Right cardiac atrium (tissue), 5 donors: Measurements from ENCODE around the gene FOXN4. TPM values are rescaled to one million over a fixed set of nuclear protein-coding genes. Genes with fewer than 3 reads are reported as not detected.

Experiments used
- ATAC-seq, 2 donors: fragments of 200-7000 bp; cut with Tn5 transposase; one replicate each; pipeline versions ENCODE4 v1.8.0 to v1.9.1; 2020; ENCODE audit warnings: moderate library complexity in 2 of 2, mild to moderate bottlenecking in 1 of 2
- DNase-seq, 3 donors: peaks; one replicate each; pipeline ENCODE4 v3.0.0-alpha.2; 2020
- H3K27ac ChIP-seq: one replicate; pipeline ENCODE4 v1.5.1; 2013; ENCODE audit warnings: mild to moderate bottlenecking, low read length, control low read depth, moderate library complexity
- H3K27me3 ChIP-seq: one replicate; pipeline ENCODE4 v1.6.1; 2013; ENCODE audit not compliant: control insufficient read depth, insufficient read depth
- H3K4me1 ChIP-seq: one replicate; pipeline ENCODE4 v1.6.1; 2013; ENCODE audit warnings: low read length; ENCODE audit not compliant: control insufficient read depth, insufficient read depth
- H3K4me3 ChIP-seq: one replicate; pipeline ENCODE4 v1.5.1; 2013; ENCODE audit warnings: low read length, control low read depth
- H3K9me3 ChIP-seq: one replicate; pipeline ENCODE4 v1.6.1; 2013; ENCODE audit warnings: low read length; ENCODE audit not compliant: control insufficient read depth
- WGBS: extraction: QIAGEN DNeasy Blood & Tissue Kit; methylation state at CpG from one replicate; pipeline ENCODE4 v1.1.7; 2013; 5-methylcytosine and 5-hydroxymethylcytosine counted together
- intact Hi-C, 4 donors: fragments of 100-400 bp; cut with DNase I; formaldehyde crosslinking; loops; one replicate each; pipeline versions ENCODE4 v1.11.0 to v1.14.0; 2022 to 2023
- polyA plus RNA-seq: library from polyadenylated mRNA; stranded (reverse); fragments of 200-250 nt; gene quantifications from one replicate; pipeline ENCODE4 v1.2.3, GENCODE V29; 2013
- total RNA-seq, 4 donors: library from RNA; stranded (reverse); fragmentation: NEBNext Ultra II Directional; extraction: Animal tissue kit (Norgen Biotek cat#: 25700); gene quantifications; one replicate each; pipeline ENCODE4 v1.2.1, GENCODE V29; 2021
- donor health status: healthy with polysubstance abuse.
- donor health status: DM: no; HTN: yes; CAD: no.
- donor health status: DM: no; HTN: no; CAD: no.
- donor health status: DM: no; HTN: yes; CAD: no; lungs with severe emphysema.
- donor health status: DM: yes; HTN: yes; CAD: no.

Gene FOXN4
- total and polyA plus RNA-seq, 5 donors, result not detected

GRCh38 chr12:109278912-109279311, 30.2 kb downstream of the FOXN4 start:
- DNase-seq (no peak), ATAC-seq (no peak)
- H3K27ac ChIP-seq, result no peak overlapping the region
- 81% methylated on average over 10 of the region's 10 CpGs for WGBS
- H3K9me3 ChIP-seq, result no peaks in the 10 kb centered on the region
- intact Hi-C loops, result no loop called here
- H3K4me1 ChIP-seq, result peaks cover 6% of the 10 kb centered on the region
- H3K4me3 ChIP-seq, result no peak overlapping the region
- H3K27me3 ChIP-seq, result no peaks in the 10 kb centered on the region

GRCh38 chr12:109277899-109278762, 31.0 kb downstream of the FOXN4 start:
- WGBS, result 40% methylated on average over 15 of the region's 15 CpGs
- H3K4me3 ChIP-seq, result no peak overlapping the region
- no peak overlapping the region for H3K27ac ChIP-seq
- H3K4me1 ChIP-seq, result peaks cover 6% of the 10 kb centered on the region
- H3K27me3 ChIP-seq, result no peaks in the 10 kb centered on the region
- ATAC-seq (peak in 1 of 2 donors; percentile 18), DNase-seq (peak in 1 of 3 donors; percentile 69)
- H3K9me3 ChIP-seq, result no peaks in the 10 kb centered on the region
- intact Hi-C loops, result no loop called here

- H3K4me1 ChIP-seq, result peaks cover 6% of the 10 kb centered on the region
- WGBS, result 92% methylated on average over 8 of the region's 8 CpGs
- DNase-seq (no peak), ATAC-seq (no peak)
- H3K9me3 ChIP-seq, result no peaks in the 10 kb centered on the region
- no peak overlapping the region for H3K27ac ChIP-seq
- no peaks in the 10 kb centered on the region for H3K27me3 ChIP-seq
- no peak overlapping the region for H3K4me3 ChIP-seq
- intact Hi-C loops, result no loop called here
Measured at GRCh38 chr12:109277255-109277898, 31.7 kb downstream of the FOXN4 start.

GRCh38 chr12:109276160-109276559, 32.9 kb downstream of the FOXN4 start:
- DNase-seq, result no peak
- Histone ChIP-seq H3K4me3 (no peak overlapping the region), H3K27ac (no peak overlapping the region), H3K4me1 (peaks cover 6% of the 10 kb centered on the region), H3K27me3 (no peaks in the 10 kb centered on the region), H3K9me3 (no peaks in the 10 kb centered on the region)
- 95% methylated on average over 5 of the region's 5 CpGs for WGBS
- no peak for ATAC-seq
- intact Hi-C loops, result no loop called here

- intact Hi-C loops, result no loop called here
- Histone ChIP-seq H3K4me1 (peaks cover 6% of the 10 kb centered on the region), H3K9me3 (no peaks in the 10 kb centered on the region), H3K27ac (no peak overlapping the region), H3K4me3 (no peak overlapping the region), H3K27me3 (no peaks in the 10 kb centered on the region)
- WGBS, result 75% methylated on average over 4 of the region's 4 CpGs
- no peak for DNase-seq
- no peak for ATAC-seq
Measured at GRCh38 chr12:109275173-109275572, 33.9 kb downstream of the FOXN4 start.

- H3K4me1 ChIP-seq, result peaks cover 6% of the 10 kb centered on the region
- ATAC-seq, result no peak
- H3K27me3 ChIP-seq, result no peaks in the 10 kb centered on the region
- H3K9me3 ChIP-seq, result no peaks in the 10 kb centered on the region
- 88% methylated on average over 1 of the region's 1 CpG for WGBS
- intact Hi-C loops, result no loop called here
- no peak overlapping the region for H3K4me3 ChIP-seq
- DNase-seq, result no peak
- H3K27ac ChIP-seq, result no peak overlapping the region
Measured at GRCh38 chr12:109274381-109274780, 34.7 kb downstream of the FOXN4 start.

GRCh38 chr12:109273354-109273753, 35.7 kb downstream of the FOXN4 start:
- ATAC-seq, result no peak
- H3K4me1 ChIP-seq, result peaks cover 9% of the 10 kb centered on the region
- WGBS, result 24% methylated on average over 16 of the region's 16 CpGs

GRCh38 chr12:109271418-109271817, 37.7 kb downstream of the FOXN4 start:
- ATAC-seq (no peak), DNase-seq (no peak)
- intact Hi-C loops, result no loop called here
- Histone ChIP-seq H3K27me3 (no peaks in the 10 kb centered on the region), H3K4me1 (peaks cover 4% of the 10 kb centered on the region), H3K4me3 (no peak overlapping the region), H3K9me3 (no peaks in the 10 kb centered on the region), H3K27ac (no peak overlapping the region)
- 93% methylated on average over 3 of the region's 3 CpGs for WGBS

More at GRCh38 chr12:109273354-109273753, 35.7 kb downstream of the FOXN4 start:
- Histone ChIP-seq H3K9me3 (no peaks in the 10 kb centered on the region), H3K27ac (no peak overlapping the region), H3K27me3 (no peaks in the 10 kb centered on the region), H3K4me3 (no peak overlapping the region)
- intact Hi-C loops, result no loop called here
- no peak for DNase-seq

- Histone ChIP-seq H3K4me3 (no peak overlapping the region), H3K9me3 (no peaks in the 10 kb centered on the region), H3K4me1 (peaks cover 4% of the 10 kb centered on the region), H3K27me3 (no peaks in the 10 kb centered on the region), H3K27ac (no peak overlapping the region)
- 0% methylated on average over 1 of the region's 1 CpG for whole genome bisulfite sequencing
- ATAC-seq (no peak), DNase-seq (no peak)
- intact Hi-C loops, result no loop called here
Measured at GRCh38 chr12:109270494-109270893, 38.6 kb downstream of the FOXN4 start.

GRCh38 chr12:109269428-109269827, 39.7 kb downstream of the FOXN4 start:
- no peaks in the 10 kb centered on the region for H3K27me3 ChIP-seq
- 46% methylated on average over 3 of the region's 3 CpGs for WGBS
- ATAC-seq, result peak; percentile 6 to 27
- no peak overlapping the region for H3K4me3 ChIP-seq
- no peaks in the 10 kb centered on the region for H3K9me3 ChIP-seq
- DNase-seq, result peak in 1 of 3 donors; percentile 73
- H3K27ac ChIP-seq, result no peak overlapping the region
- intact Hi-C loops, result loop anchor here in 1 of 4 donors (10.0 kb wide), 1 partner anchor 115 kb away; no protein-coding TSS in a partner anchor
- H3K4me1 ChIP-seq, result peaks cover 4% of the 10 kb centered on the region

GRCh38 chr12:109268896-109269295, 40.2 kb downstream of the FOXN4 start:
- H3K27ac ChIP-seq, result no peak overlapping the region
- no peaks in the 10 kb centered on the region for H3K27me3 ChIP-seq
- ATAC-seq, result no peak

More at GRCh38 chr12:109268896-109269295, 40.2 kb downstream of the FOXN4 start:
- H3K9me3 ChIP-seq, result no peaks in the 10 kb centered on the region
- no peak for DNase-seq
- H3K4me3 ChIP-seq, result no peak overlapping the region
- WGBS, result 91% methylated on average over 4 of the region's 4 CpGs
- H3K4me1 ChIP-seq, result peaks cover 4% of the 10 kb centered on the region
- intact Hi-C loops, result loop anchor here in 1 of 4 donors (10.0 kb wide), 1 partner anchor 116 kb away; no protein-coding TSS in a partner anchor
